ENCODE data around the gene ANKRD44.

GRCh38 chr2:197071213-197071612, 239.4 kb downstream of the ANKRD44 start:
- TF ChIP-seq CTCF (conservative IDR thresholded peaks at IDR 0.05; ENCODE audit: low read depth, low read length) (no peak), EZH2 (IDR thresholded peaks at IDR 0.05; ENCODE audit: low read length, unreplicated experiment) (no peak), EZH2phosphoT487 (IDR thresholded peaks at IDR 0.05; ENCODE audit: borderline replicate concordance, low read length) (no peak)

All from PC-3 (cell line).